Measurements from ENCODE around the gene FPGS.

Gene FPGS

GRCh38 chr9:127790094-127790855 lies 12.4 kb upstream of the FPGS start:
- DNase-seq: no peak

GRCh38 chr9:127791085-127791484 lies 11.6 kb upstream of the FPGS start:
- no peak for DNase-seq

- DNase-seq: no peak
Measured at GRCh38 chr9:127792417-127793031, 10.2 kb upstream of the FPGS start.

GRCh38 chr9:127793093-127793708 lies 9.5 kb upstream of the FPGS start:
- DNase-seq: no peak

- DNase-seq: no peak
Measured at GRCh38 chr9:127794001-127794791, 8.5 kb upstream of the FPGS start.

GRCh38 chr9:127796225-127796813 lies 6.4 kb upstream of the FPGS start:
- DNase-seq: peak; percentile 63

GRCh38 chr9:127796852-127797370 lies 5.8 kb upstream of the FPGS start:
- peak; percentile 39 for DNase-seq

- DNase-seq: no peak
Measured at GRCh38 chr9:127801955-127802575, 617 bp upstream of the FPGS start.

GRCh38 chr9:127803507-127804352 lies 1.0 kb downstream of the FPGS start:
- peak; percentile 58 for DNase-seq

- DNase-seq: peak; percentile 44
Measured at GRCh38 chr9:127805620-127806019, 2.9 kb downstream of the FPGS start.

GRCh38 chr9:127806871-127807270 lies 4.2 kb downstream of the FPGS start:
- DNase-seq: no peak

GRCh38 chr9:127808347-127809001 lies 5.8 kb downstream of the FPGS start:
- no peak for DNase-seq

GRCh38 chr9:127809002-127809539 lies 6.4 kb downstream of the FPGS start:
- DNase-seq: no peak

- DNase-seq: no peak
Measured at GRCh38 chr9:127809540-127810377, 7.1 kb downstream of the FPGS start.

GRCh38 chr9:127810378-127811187 lies 7.9 kb downstream of the FPGS start:
- DNase-seq: no peak

- no peak for DNase-seq
Measured at GRCh38 chr9:127812011-127812410, 9.3 kb downstream of the FPGS start.

- no peak for DNase-seq
Measured at GRCh38 chr9:127812936-127813675, 10.4 kb downstream of the FPGS start.
